Esophagus squamous epithelium (tissue), 5 donors: ENCODE results near the gene DTNA. TPM values are rescaled to one million over a fixed set of nuclear protein-coding genes. Genes with fewer than 3 reads are reported as not detected.
"Not testable (repeated sequence)": the region's sequence is repeated elsewhere in the genome, so short reads cannot be mapped to it uniquely, and the experiment has no call there.

Experiments used
- DNase-seq: peaks from one replicate; lab custom pipeline; 2025; lab: John Stamatoyannopoulos, UW
- H3K27ac ChIP-seq, 4 donors: fragments of 200-600 bp; sonication (generic); one replicate each; pipeline ENCODE4 v1.5.1; 2016 to 2019; ENCODE audit warnings: mild to moderate bottlenecking in 1 of 4
- H3K27me3 ChIP-seq, 4 donors: fragments of 200-600 bp; sonication (generic); 1 replicate in 3 of 4; 2 replicates in 1 of 4; pipeline versions ENCODE4 v1.5.1 to v1.6.0; 2017 to 2021; ENCODE audit warnings: antibody characterized with exemption in 1 of 4
- H3K36me3 ChIP-seq, 3 donors: fragments of 200-600 bp; sonication (generic); one replicate each; pipeline ENCODE4 v1.5.1; 2016 to 2019
- H3K4me1 ChIP-seq, 3 donors: fragments of 200-600 bp; sonication (generic); one replicate each; pipeline ENCODE4 v1.5.1; 2017 to 2019
- H3K4me3 ChIP-seq, 4 donors: fragments of 200-600 bp; sonication (generic); 1 replicate in 3 of 4; 2 replicates in 1 of 4; pipeline ENCODE4 v1.5.1; 2016 to 2019; ENCODE audit warnings: mild to moderate bottlenecking in 2 of 4, moderate library complexity in 1 of 4
- H3K9me3 ChIP-seq, 3 donors: fragments of 200-600 bp; sonication (generic); one replicate each; pipeline ENCODE4 v1.5.1; 2016 to 2019
- POLR2A ChIP-seq, 4 donors: fragments of 450-650 bp; IDR thresholded peaks; one replicate each; pipeline ENCODE4 v1.6.1; 2017; ENCODE audit warnings: antibody characterized with exemption in 4 of 4, mild to moderate bottlenecking in 4 of 4, moderate library complexity in 3 of 4
- WGBS, 2 donors: methylation state at CpG; one replicate each; pipeline ENCODE4 v1.1.5; 2018; 5-methylcytosine and 5-hydroxymethylcytosine counted together
- intact Hi-C: fragments of 100-400 bp; cut with DNase I; formaldehyde crosslinking; loops from one replicate; pipeline ENCODE4 v1.15.0; 2022
- total RNA-seq, 4 donors: library from RNA; depleted of rRNA; stranded (reverse); fragments of >200 nt; gene quantifications; one replicate each; pipeline ENCODE4 v1.1.0, GENCODE V29; 2016
- TF ChIP-seq, protein P1 (sequence below), 6 experiments: fragments of 450-650 bp in 4 of 6; fragments of 200-600 bp in 2 of 6; sonication (generic) in 2 of 6; IDR thresholded peaks; one replicate each; pipeline ENCODE4 v1.5.1; 2016 to 2019; ENCODE audit warnings: antibody characterized with exemption in 6 of 6, mild to moderate bottlenecking in 4 of 6, moderate library complexity in 4 of 6
- donor health status: DM: yes; HTN: yes; CAD: no.

The DTNA gene
- total RNA-seq, 4 donors from 2014 or later: 1.7 to 75.0 (median 17.2) TPM

DNA sequence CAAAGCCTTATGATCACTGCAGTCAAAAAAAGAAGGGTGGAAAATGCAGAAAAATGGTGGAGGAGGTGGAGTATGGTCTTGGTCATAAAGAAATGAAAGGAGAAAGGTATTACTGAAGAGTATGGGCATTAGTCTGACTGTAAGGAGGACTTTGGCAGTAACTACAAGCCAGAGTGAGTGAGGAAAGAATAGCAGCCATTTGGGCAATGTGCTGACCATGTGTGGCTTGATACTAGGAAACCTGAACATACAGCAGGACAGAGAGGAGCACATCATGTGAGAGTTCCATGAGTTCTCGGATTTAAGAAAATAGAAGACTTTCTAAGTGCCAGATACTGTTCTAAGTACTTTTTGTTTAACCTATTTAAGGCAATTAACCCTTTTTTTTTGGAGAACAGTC, 8.5 kb downstream of the DTNA start:
- Histone ChIP-seq H3K27ac (no peak overlapping the region), H3K27me3 (no peaks in the 10 kb centered on the region), H3K36me3 (no peaks in the 10 kb centered on the region), H3K9me3 (no peaks in the 10 kb centered on the region), H3K4me3 (no peak overlapping the region), H3K4me1 (no peaks in the 10 kb centered on the region)
- TF ChIP-seq, protein P1, sequence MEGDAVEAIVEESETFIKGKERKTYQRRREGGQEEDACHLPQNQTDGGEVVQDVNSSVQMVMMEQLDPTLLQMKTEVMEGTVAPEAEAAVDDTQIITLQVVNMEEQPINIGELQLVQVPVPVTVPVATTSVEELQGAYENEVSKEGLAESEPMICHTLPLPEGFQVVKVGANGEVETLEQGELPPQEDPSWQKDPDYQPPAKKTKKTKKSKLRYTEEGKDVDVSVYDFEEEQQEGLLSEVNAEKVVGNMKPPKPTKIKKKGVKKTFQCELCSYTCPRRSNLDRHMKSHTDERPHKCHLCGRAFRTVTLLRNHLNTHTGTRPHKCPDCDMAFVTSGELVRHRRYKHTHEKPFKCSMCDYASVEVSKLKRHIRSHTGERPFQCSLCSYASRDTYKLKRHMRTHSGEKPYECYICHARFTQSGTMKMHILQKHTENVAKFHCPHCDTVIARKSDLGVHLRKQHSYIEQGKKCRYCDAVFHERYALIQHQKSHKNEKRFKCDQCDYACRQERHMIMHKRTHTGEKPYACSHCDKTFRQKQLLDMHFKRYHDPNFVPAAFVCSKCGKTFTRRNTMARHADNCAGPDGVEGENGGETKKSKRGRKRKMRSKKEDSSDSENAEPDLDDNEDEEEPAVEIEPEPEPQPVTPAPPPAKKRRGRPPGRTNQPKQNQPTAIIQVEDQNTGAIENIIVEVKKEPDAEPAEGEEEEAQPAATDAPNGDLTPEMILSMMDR (IDR thresholded peaks at IDR 0.05): no peak
- no peak for TF ChIP-seq POLR2A (IDR thresholded peaks at IDR 0.05)
- WGBS, 2 donors: 70 to 79% methylated on average over 1 of the region's 1 CpG
- intact Hi-C loops: no loop called here
- no peak for DNase-seq

DNA sequence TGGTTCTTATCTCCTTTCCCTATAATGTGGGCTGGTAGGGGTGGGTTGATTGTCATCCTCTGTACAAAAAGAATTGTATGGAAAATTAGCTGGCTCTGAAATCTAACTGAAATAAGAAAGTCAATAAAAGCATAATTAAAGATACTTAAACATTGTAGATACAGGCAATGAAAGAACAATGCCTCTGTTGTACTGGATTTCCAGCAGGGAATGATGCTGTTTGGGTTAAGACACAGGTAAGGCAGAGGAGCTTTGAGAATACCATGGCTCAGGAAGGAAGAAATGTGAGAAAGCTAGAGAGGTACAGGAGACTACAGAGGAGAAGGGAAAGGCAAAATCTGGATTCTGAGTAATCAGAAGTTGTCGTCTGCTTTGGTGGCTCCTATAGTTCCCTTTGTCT, 10.1 kb downstream of the DTNA start:
- H3K36me3 ChIP-seq: no peaks in the 10 kb centered on the region
- no peaks in the 10 kb centered on the region for H3K9me3 ChIP-seq
- no peak overlapping the region for H3K27ac ChIP-seq
- intact Hi-C loops: no loop called here
- DNase-seq: no peak
- H3K4me1 ChIP-seq: no peaks in the 10 kb centered on the region
- no peaks in the 10 kb centered on the region for H3K27me3 ChIP-seq
- no peak overlapping the region for H3K4me3 ChIP-seq
- WGBS, 2 donors: 83% methylated on average over 1 of the region's 1 CpG
- TF ChIP-seq POLR2A (IDR thresholded peaks at IDR 0.05): no peak
- TF ChIP-seq, protein P1 (IDR thresholded peaks at IDR 0.05): no peak

DNA sequence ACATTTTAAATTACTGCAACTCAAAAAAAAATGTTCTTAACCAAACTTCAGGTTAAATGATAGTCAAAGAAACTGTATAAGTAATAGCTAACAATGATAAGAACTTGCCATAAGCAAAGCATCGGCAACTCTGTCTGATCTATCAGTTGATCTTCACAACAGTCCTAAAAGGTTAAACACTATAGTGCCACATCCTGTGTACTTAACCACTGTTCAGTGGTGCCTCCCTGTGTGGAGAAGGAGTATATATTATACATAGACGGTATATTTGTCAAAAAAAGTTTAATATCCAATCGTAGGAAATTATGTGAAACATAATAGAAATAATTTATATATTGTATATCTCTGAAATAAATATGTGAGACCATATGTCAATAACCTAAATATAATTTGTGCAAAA, 13.0 kb downstream of the DTNA start:
- no peak for DNase-seq
- 60 to 62% methylated on average over 3 of the region's 3 CpGs for WGBS, 2 donors

DNA sequence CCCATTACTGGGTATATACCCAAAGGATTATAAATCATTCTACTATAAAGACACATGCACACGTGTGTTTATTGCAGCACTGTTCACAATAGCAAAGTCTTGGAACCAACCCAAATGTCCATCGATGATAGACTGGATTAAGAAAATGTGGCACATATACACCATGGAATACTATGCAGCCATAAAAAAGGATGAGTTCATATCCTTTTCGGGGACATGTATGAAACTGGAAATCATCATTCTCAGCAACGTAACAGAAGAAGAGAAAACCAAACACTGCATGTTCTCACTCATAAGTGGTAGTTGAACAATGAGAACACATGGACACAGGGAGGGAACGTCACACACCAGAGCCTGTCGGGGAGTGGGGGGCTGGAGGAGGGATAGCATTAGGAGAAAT, 15.6 kb downstream of the DTNA start:
- WGBS, 2 donors: 84 to 85% methylated on average over 6 of the region's 6 CpGs
- H3K4me1 ChIP-seq, DNase-seq, H3K4me3 ChIP-seq, H3K27me3 ChIP-seq, H3K9me3 ChIP-seq, H3K27ac ChIP-seq, intact Hi-C loops, H3K36me3 ChIP-seq: not testable (repeated sequence)

More for the DNA sequence above, 13.0 kb downstream of the DTNA start:
- no peaks in the 10 kb centered on the region for H3K27me3 ChIP-seq
- no peaks in the 10 kb centered on the region for H3K9me3 ChIP-seq
- H3K4me3 ChIP-seq: no peak overlapping the region
- no peaks in the 10 kb centered on the region for H3K36me3 ChIP-seq
- H3K4me1 ChIP-seq: no peaks in the 10 kb centered on the region
- no peak for TF ChIP-seq POLR2A (IDR thresholded peaks at IDR 0.05)
- TF ChIP-seq, protein P1 (IDR thresholded peaks at IDR 0.05): no peak
- intact Hi-C loops: no loop called here
- H3K27ac ChIP-seq: no peak overlapping the region

DNA sequence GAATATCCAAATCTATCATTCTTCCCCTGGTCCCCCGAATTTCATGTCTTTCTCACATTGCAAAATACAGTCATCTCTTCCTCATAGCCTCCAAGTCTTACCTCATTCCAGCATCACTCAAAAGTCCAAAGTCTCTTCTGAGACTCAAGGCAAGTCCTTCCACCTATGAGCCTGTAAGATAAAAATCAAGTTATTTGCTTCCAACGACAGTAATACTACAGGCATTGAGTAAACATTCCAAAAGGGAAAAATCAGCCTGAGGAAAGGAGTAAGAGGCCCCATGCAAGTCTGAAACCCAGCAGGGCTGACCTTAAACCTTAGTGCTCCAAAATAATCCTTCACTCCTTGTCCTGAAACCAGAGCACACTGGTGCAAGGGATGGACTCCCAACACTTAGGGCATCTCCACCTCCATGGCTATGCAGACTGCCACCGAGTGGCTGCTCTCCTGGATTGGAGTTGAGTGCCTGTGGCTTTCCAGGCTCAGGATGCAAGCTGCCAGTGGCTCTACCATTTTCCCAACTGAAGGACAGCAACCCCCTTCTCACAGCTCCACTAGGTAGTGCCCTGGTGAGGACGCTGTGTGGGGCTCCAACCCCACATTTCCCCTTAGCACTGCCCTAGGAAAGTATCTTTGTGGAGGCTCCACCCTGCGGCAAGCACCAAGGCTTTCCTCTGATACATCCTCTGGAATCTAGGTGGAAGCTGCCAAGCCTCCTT, 16.3 kb downstream of the DTNA start:
- H3K36me3 ChIP-seq: no peaks in the 10 kb centered on the region

More for the DNA sequence above, 16.3 kb downstream of the DTNA start:
- DNase-seq: no peak
- TF ChIP-seq, protein P1 (IDR thresholded peaks at IDR 0.05): no peak
- TF ChIP-seq POLR2A (IDR thresholded peaks at IDR 0.05): no peak
- H3K4me3 ChIP-seq: no peak overlapping the region
- H3K4me1 ChIP-seq: peaks cover 0 to 4% (median 0%) of the 10 kb centered on the region in 3 donors
- no peak overlapping the region for H3K27ac ChIP-seq
- intact Hi-C loops: no loop called here
- H3K9me3 ChIP-seq: no peaks in the 10 kb centered on the region
- WGBS, 2 donors: 69 to 72% methylated on average over 5 of the region's 5 CpGs
- H3K27me3 ChIP-seq: no peaks in the 10 kb centered on the region
